ENCODE data around the gene OTOP3. TPM values are rescaled to one million over a fixed set of nuclear protein-coding genes. Genes with fewer than 3 reads are reported as not detected.
A peak's percentile ranks its signal among the peaks of the same experiment; 100 is the strongest.
"Not testable (repeated sequence)": the region's sequence is repeated elsewhere in the genome, so short reads cannot be mapped to it uniquely, and the experiment has no call there.

Gene OTOP3
- total RNA-seq, 1 donor from 2014 or later: not detected

DNA sequence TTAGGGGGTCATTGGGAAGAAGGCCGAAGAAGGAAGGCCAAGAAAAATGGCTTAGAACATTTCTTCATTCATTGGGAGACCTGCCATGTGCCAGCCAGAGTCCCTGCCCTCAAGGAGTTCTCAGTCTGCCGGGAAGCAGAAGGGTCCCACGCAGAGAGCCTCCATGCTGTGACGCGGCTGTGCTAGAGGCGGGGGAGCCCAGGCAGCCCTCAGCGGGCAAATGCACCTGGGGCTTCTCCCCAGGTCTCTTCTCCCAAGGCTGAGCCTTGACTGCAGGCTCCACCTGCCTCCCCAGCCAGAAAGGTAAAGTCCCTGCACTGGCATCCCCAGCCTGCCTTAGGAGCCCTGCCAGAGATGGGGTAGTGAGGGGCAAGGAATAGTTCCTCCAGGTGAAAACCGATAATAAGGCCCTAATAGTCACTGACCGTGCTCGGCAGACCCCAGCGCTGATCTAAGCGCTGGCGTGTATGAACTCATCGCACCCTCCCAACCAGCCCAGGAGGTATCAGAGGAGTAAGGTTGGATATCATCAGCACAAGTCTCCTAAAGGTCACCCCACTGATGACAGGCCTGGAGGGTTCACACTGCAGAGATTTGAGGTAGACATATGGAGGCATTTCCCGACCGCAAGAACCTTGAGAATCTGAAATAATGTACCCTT lies 45.8 kb downstream of the OTOP3 start:
- no peak for DNase-seq (ENCODE audit: low read depth, low spot score)

DNA sequence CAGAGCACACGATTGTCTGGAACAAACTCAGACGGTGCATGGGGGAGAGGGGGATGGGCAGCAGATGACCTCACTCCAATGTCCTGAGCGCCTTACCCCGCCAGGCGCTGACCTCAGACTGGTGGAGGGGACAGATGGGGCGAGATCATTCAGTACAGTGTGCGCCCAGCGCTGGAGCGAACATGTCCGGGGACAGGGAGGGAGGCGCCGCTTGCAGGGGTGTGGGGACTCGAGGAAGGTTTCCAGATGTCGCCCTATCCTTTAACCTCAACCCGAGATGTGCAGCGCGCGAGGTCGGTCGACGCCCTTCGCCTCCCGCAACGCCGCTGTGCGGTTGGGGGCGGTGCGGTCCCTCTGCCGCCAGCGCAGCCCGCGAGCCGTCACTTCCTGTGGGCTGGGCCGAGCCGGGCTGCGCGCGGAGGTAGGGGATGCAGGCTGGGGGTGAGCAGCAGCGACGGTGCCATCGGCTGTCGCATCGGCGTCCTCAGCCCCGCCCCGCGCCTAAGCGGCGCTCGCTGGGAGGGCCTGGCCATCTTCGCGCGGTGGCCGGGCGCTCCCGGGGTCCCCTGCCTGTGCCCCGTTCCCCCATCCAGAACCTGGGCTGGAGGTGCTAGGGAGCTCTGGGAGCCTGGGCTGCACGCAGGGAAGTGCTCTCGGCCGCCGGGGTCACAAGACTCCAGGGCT lies 46.4 kb downstream of the OTOP3 start:
- no peak for DNase-seq (ENCODE audit: low read depth, low spot score)

DNA sequence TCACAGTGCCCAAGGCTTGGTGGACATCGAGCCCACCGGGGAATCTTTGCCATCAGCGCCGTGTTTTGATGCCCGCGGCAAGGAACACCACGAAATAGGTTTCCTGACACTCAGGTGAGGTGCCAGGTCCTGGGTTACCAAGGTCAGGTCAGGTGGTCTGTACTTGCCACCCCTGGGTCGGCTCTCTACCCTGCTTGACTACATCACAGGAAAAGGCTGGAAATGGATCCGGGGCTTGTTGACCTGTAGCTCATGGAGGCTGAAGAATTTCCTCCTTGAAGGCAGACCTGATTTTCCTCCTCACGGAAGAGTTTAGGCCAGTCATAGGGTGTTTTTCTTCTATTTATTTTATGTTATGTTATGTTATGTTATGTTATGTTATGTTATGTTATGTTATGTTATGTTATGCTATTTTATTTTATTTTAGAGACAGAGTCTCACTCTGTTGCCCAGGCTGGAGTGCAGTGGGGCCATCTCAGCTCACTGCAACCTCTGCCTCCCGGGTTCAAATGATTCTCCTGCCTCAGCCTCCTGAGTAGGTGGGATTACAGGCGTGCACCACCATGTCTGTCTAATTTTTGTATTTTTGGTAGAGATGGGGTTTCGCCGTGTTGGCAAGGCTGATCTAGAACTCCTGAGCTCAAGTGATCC lies 47.1 kb downstream of the OTOP3 start:
- not testable (repeated sequence) for DNase-seq (ENCODE audit: low read depth, low spot score)

DNA sequence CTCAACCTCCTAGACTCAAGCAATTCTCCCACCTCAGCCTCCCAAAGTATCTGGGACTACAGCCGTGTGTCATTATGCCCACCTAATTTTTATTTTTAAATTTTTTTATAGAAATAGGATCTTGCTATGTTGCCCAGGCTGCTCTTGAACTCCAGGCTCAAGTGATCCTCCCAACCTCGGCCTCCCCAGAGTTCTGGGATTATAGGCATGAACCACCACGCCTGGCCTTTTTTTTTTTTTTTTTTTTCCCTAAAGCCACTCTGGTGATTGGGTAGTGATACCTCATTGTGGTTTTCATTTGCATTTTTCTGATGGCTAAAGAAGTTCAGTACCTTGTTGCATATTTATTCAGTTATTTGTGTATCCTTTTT lies 50.5 kb downstream of the OTOP3 start:
- no peak for DNase-seq (ENCODE audit: low read depth, low spot score)

DNA sequence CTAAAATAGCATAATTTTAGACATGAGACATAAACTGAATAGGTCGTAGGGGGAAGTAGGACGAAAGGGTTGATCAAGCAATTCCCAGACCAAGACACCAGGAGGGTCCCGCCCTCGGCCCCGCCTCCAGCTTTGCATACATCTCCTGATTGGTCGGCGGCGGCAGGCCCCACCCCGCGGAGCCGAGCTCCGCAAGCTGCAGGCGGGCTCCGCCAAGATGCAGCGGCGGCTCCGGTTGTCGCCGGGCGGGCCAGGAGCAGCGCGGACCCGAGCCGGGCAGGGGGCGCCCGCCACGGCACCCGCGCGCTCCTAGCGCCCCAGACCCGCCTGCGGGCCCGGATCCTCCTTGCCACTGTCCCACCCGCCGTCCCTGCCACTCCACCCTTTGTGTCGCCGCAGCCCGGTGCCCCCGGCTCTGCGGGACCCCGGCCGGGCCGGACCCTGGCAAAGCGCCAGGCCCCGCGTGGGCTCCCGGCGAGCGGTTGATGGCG lies 51.8 kb downstream of the OTOP3 start, which contains the start of gene CDR2L:
TSS of gene CDR2L (plus strand) at position 215 of the 491 bp plus-strand sequence. CDS start 412 bp downstream, outside the sequence.
- DNase-seq (ENCODE audit: low read depth, low spot score): peak; percentile 76

DNA sequence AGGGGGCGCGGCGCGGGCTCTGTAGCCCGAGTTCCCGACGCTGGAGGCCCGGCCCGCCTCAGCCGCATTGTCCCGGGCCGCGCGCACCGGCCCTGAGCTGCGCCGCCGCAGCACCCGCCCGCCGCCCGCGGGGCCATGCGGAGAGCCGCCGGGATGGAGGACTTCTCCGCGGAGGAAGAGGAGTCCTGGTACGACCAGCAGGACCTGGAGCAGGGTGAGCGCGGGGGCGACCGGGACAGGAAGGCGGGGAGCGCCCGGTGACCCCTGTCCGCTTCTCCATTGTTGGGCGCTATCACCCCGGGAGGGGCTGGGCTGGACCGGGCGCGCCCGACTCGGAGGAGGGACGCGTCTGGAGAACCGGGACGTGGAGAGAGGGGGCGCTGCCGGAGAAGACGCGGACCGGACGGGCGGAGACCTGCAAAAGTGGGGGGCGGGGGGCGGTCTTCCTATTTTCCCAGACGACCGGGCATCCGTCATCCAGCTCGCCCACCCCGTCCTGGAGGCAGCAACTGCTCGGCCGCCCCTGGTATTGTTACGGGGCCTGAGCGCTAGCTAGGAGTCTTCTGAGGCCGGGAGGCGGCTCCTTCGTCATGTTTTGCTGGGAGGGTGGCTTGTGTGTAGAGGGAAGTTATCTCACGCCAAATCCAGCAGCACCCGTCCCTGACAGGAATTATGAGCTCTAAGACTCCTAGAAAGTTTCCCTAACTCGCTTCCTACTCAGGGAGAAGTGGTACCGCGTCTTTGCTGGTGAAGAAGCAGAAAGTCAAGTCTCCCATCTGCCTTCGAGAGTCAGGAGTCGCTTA lies 52.4 kb downstream of the OTOP3 start:
- DNase-seq (ENCODE audit: low read depth, low spot score): peak; percentile 49

DNA sequence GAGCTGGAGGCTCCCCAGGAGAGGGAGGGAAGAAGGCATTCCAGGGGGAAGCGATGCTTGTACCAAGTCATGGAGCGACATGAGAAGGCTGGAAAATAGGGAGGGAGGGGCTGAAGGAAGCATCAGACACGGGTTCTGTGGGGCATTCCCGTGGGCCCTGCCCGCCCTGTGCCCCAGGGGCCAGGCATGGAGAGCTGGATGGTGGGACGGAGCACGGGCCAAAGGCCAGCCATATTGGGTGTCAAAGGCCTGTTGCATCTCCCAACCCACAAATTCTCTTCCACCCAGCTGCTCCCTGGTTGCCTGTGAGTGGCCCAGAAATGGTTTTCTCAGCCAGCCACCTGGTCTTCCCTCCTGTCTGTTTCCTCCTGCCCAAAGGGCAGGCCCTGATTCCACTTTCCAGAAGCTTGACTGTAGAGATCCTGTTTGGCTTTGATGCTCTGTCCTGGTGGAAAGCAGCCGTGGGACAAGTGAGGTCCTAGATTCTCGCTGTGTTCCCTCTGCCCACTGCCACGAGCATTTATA lies 54.9 kb downstream of the OTOP3 start:
- DNase-seq (ENCODE audit: low read depth, low spot score): no peak

DNA sequence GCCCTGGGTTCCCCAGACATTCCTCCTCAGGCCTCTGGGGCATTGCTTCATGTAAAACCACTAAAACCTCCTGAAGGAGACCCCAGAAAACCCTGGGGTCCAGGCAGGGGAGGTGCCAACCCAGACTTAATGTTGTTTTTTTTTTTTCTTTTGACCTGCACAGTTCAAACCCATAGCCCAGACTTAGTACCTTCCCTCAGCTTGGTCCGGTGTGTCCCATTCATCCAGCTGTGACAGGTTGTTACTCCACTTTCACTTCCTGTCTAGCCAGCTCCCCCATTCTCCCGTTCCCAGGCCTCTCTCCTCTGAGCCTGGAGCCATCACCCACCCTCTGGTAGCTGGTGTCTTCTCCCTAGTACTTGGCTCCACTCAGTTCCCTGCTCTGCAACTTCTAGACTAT lies 56.5 kb downstream of the OTOP3 start:
- no peak for DNase-seq (ENCODE audit: low read depth, low spot score)

DNA sequence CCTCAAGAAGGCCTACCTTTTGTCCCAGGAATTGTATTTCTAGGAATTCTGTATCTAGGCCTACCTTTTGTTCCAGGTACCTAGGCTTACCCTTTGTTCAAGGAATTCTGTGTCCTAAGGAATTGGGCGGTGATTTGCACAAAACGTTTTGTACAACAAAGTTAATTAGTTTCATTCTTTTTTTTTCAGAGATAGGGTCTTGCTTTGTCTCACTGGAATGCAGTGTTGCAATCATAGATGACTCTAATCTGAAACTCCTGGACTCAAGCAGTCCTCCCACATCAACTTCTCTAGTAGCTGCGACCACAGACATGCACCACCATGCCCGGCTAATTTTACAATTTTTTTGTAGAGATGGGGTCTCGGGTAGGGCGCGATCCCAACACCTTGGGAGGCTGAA lies 58.7 kb downstream of the OTOP3 start:
- no peak for DNase-seq (ENCODE audit: low read depth, low spot score)

DNA sequence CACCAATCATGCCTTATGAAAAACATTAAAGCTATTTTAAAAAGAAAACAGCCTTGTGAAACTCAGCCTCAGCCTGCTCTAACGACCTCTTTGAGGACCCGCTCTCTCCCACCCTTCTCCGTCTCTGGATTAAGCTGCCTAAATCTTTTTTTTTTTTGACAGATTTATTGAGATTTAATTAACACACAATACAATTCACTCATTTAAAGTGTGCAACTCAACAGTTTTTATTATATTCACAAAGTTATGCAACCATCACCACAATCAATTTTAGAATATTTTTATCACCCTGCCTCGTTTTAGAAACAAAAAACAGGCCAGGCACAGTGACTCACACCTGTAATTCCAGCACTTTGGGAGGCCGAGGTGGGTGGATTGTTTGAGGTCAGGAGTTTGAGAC lies 60.1 kb downstream of the OTOP3 start:
- no peak for DNase-seq (ENCODE audit: low read depth, low spot score)

DNA sequence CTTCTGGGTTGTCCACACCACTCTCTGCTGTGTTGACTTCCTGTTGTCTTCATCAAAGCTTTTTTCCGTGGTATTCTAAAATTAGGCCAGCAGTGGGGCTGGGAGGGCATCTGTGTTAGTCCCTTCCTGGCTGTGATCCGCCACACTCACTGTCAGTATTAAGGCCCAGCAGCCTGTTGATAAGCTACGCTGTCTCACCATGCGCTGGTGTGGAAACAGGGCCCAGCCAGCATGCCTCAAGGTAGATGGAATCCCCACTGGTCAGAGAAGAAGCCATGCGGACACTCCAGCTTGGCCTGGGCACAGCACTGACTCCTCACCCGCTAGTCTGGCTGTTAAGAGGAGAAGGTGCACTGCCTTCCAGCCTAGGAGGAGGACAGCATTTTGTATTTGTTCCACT lies 63.1 kb downstream of the OTOP3 start:
- DNase-seq (ENCODE audit: low read depth, low spot score): no peak

DNA sequence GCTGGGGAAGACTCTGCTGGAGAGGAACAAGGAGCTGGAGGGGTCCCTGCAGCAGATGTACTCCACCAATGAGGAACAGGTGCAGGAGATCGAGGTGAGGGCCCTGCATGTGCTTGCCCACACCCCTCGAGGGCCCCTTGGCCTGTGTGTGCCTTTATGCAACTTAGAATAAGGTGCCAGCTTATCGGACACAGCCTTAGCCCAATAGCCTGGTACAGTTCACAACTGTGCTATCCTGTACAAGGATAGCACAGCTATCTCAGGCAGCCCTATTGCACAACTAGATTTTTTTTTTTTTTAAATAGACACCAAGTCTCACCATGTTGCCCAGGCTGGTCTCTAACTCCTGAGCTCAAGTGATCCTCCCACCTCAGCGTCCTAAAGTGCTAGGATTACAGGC lies 63.8 kb downstream of the OTOP3 start:
- DNase-seq (ENCODE audit: low read depth, low spot score): no peak

Other genes with a start within 250 kb of the OTOP3 start
- gene CD300LF, start 223.0 kb upstream of the OTOP3 start, total RNA-seq: not detected in 2 replicates
- gene RAB37, start 198.6 kb upstream of the OTOP3 start, total RNA-seq: 0.32 and 0.53 TPM in 2 replicates
- 10.0 and 12.0 TPM in 2 replicates for gene NHERF1, start 187.3 kb upstream of the OTOP3 start, total RNA-seq
- gene NAT9, start 159.6 kb upstream of the OTOP3 start, total RNA-seq: 27.0 and 31.3 TPM in 2 replicates
- gene GRIN2C, start 76.0 kb upstream of the OTOP3 start, total RNA-seq: 0.07 and 0.21 TPM in 2 replicates
- gene FDXR, start 62.9 kb upstream of the OTOP3 start, total RNA-seq: 50.8 and 64.9 TPM in 2 replicates
- gene FADS6, start 42.3 kb upstream of the OTOP3 start, total RNA-seq: not detected in 2 replicates
- gene USH1G, start 12.6 kb upstream of the OTOP3 start, total RNA-seq: not detected in 2 replicates
- not detected in 2 replicates for gene OTOP2, start 11.6 kb upstream of the OTOP3 start, total RNA-seq
- gene HID1, start 36.9 kb downstream of the OTOP3 start, total RNA-seq: 8.7 and 12.2 TPM in 2 replicates
- gene CDR2L, start 51.7 kb downstream of the OTOP3 start, total RNA-seq: 13.4 and 15.7 TPM in 2 replicates
- gene MRPL58, start 76.8 kb downstream of the OTOP3 start, total RNA-seq: 32.8 and 43.4 TPM in 2 replicates
- gene ATP5PD, start 111.1 kb downstream of the OTOP3 start, total RNA-seq: 173 and 218 TPM in 2 replicates
- 14.4 and 17.5 TPM in 2 replicates for gene KCTD2, start 111.3 kb downstream of the OTOP3 start, total RNA-seq
- 5.0 and 7.1 TPM in 2 replicates for gene SLC16A5, start 152.1 kb downstream of the OTOP3 start, total RNA-seq
- gene ARMC7, start 174.1 kb downstream of the OTOP3 start, total RNA-seq: 2.4 and 4.1 TPM in 2 replicates
- 9.5 TPM in 2 replicates for gene NT5C, start 195.8 kb downstream of the OTOP3 start, total RNA-seq
- 207 and 256 TPM in 2 replicates for gene JPT1, start 218.6 kb downstream of the OTOP3 start, total RNA-seq
- gene SUMO2, start 247.1 kb downstream of the OTOP3 start, total RNA-seq: 140 and 143 TPM in 2 replicates

All from pulmonary artery endothelial cell (primary cell).